Testis (tissue), 2 donors: ENCODE measurements around the gene HDAC7.

ENCODE experiments used
- POLR2A ChIP-seq: fragments of 450-650 bp; IDR thresholded peaks from one replicate; pipeline ENCODE4 v1.6.1; 2017; ENCODE audit warnings: antibody characterized with exemption, mild to moderate bottlenecking, moderate library complexity
- TF ChIP-seq, protein P1 (sequence below), 3 experiments: fragments of 450-650 bp in 2 of 3; fragments of 200-600 bp in 1 of 3; sonication (generic) in 1 of 3; IDR thresholded peaks; one replicate each; pipeline ENCODE4 v1.5.1; 2016 to 2019; ENCODE audit warnings: antibody characterized with exemption in 3 of 3, mild to moderate bottlenecking in 2 of 3, moderate library complexity in 1 of 3

DNA sequence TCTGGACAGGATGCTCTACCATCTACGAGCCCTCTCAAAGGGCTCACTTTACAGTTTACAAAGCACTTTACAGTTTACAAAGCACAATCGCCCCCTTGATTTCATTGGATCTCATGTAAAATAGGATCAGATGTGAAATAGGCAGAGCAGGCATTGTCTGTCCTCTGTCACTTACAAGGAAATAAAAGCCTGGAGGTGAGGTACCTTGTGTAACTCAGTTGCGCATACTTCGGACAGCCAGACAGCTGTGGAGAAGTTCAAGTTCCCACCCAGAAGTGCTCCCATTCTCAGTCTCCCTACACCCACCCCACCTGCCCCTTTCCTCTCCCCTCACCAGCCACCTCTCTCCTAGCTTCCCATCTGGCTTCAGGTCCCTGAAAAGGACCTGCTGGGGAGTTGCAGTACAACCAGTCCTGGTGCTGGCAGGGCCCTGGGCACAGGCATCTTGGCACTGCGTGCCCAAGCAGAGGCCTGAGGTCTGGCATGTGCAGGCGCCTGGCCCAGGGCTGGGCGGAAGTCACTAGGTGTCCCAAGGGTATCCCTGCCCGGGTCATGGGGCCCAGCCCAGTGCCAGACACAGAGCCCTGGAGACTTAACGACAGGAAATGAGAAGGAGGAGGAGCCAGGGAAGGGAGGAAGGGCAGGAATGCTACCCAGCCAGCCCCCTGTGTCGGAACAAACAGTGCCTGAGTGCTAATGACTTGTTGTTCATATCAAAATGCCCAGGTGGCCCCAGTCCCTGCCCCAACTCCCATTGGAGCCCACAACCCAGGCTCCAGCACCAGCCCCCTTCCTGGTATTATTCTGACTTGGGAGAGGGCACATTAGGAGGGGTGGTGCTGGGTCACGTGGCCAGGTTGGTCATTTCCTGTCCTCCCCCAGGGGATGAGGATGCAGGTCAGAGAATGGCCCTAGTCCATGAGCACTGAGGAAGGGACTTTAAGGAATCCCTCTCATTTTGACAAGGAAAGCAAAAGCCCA, 66.4 kb downstream of the HDAC7 start:
- TF ChIP-seq, protein P1, sequence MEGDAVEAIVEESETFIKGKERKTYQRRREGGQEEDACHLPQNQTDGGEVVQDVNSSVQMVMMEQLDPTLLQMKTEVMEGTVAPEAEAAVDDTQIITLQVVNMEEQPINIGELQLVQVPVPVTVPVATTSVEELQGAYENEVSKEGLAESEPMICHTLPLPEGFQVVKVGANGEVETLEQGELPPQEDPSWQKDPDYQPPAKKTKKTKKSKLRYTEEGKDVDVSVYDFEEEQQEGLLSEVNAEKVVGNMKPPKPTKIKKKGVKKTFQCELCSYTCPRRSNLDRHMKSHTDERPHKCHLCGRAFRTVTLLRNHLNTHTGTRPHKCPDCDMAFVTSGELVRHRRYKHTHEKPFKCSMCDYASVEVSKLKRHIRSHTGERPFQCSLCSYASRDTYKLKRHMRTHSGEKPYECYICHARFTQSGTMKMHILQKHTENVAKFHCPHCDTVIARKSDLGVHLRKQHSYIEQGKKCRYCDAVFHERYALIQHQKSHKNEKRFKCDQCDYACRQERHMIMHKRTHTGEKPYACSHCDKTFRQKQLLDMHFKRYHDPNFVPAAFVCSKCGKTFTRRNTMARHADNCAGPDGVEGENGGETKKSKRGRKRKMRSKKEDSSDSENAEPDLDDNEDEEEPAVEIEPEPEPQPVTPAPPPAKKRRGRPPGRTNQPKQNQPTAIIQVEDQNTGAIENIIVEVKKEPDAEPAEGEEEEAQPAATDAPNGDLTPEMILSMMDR (IDR thresholded peaks at IDR 0.05): no peak
- TF ChIP-seq POLR2A: no peak
